Stimulated activated CD8-positive, alpha-beta memory T cell treated with anti-CD3 and anti-CD28 coated beads, Interleukin-12 subunit alpha, Interleukin-12 subunit beta, amount 100 ng/mL, for 1 hour (primary cell): ENCODE measurements around the gene CALHM2.
A peak's percentile ranks its signal among the peaks of the same experiment; 100 is the strongest.
"Not testable (repeated sequence)": the region's sequence is repeated elsewhere in the genome, so short reads cannot be mapped to it uniquely, and the experiment has no call there.

Source experiments
- DNase-seq: peaks from one replicate; pipeline ENCODE4 v3.0.0-alpha.2; 2020; ENCODE audit warnings: low read depth

CALHM2 gene

GRCh38 chr10:103451831-103452505 is at the start of gene CALHM2:
Gene CALHM2, minus strand, starts transcription at chr10:103452370. Its CDS starts 2,429 bp downstream, at chr10:103449941.
- peak; percentile 42 for DNase-seq

GRCh38 chr10:103501186-103501585 is 49.0 kb upstream of the CALHM2 start:
- DNase-seq, result no peak

- no peak for DNase-seq
Measured at GRCh38 chr10:103500481-103500880, 48.3 kb upstream of the CALHM2 start.

- DNase-seq, result no peak
Measured at GRCh38 chr10:103499881-103500280, 47.7 kb upstream of the CALHM2 start.

GRCh38 chr10:103498936-103499638 is 46.9 kb upstream of the CALHM2 start:
- DNase-seq, result no peak

- no peak for DNase-seq
Measured at GRCh38 chr10:103497161-103497915, 45.2 kb upstream of the CALHM2 start.

- DNase-seq, result no peak
Measured at GRCh38 chr10:103495321-103495720, 43.2 kb upstream of the CALHM2 start.

- DNase-seq, result no peak
Measured at GRCh38 chr10:103493916-103494877, 42.0 kb upstream of the CALHM2 start.

- DNase-seq, result no peak
Measured at GRCh38 chr10:103493362-103493915, 41.3 kb upstream of the CALHM2 start, which contains the start of gene NEURL1. Gene NEURL1, plus strand, starts transcription at chr10:103493705. Its CDS starts 683 bp downstream, at chr10:103494388.

GRCh38 chr10:103492655-103493261 is 40.6 kb upstream of the CALHM2 start:
- DNase-seq, result no peak

GRCh38 chr10:103491729-103492364 is 39.7 kb upstream of the CALHM2 start:
- no peak for DNase-seq

- DNase-seq, result no peak
Measured at GRCh38 chr10:103490986-103491314, 38.8 kb upstream of the CALHM2 start.

- DNase-seq, result no peak
Measured at GRCh38 chr10:103487410-103487708, 35.2 kb upstream of the CALHM2 start.

GRCh38 chr10:103486635-103487409 is 34.7 kb upstream of the CALHM2 start:
- DNase-seq, result not testable (repeated sequence)

GRCh38 chr10:103481974-103482531 is 29.9 kb upstream of the CALHM2 start:
- DNase-seq, result no peak

GRCh38 chr10:103480521-103480920 is 28.4 kb upstream of the CALHM2 start:
- DNase-seq, result no peak

- no peak for DNase-seq
Measured at GRCh38 chr10:103479135-103479534, 27.0 kb upstream of the CALHM2 start, which contains the start of gene CALHM3. Gene CALHM3, minus strand, starts transcription at chr10:103479240. Its CDS starts 208 bp downstream, at chr10:103479032.

GRCh38 chr10:103478671-103479070 is 26.5 kb upstream of the CALHM2 start:
- no peak for DNase-seq

- no peak for DNase-seq
Measured at GRCh38 chr10:103476046-103476768, 24.0 kb upstream of the CALHM2 start.
